ENCODE measurements around the gene TPD52L1. TPM values are rescaled to one million over a fixed set of nuclear protein-coding genes. Genes with fewer than 3 reads are reported as not detected.

TPD52L1 gene
- total and polyA plus RNA-seq, 4 experiments from 2014 or later, result 0.33 to 0.62 (median 0.35) TPM; not detected in 1

DNA sequence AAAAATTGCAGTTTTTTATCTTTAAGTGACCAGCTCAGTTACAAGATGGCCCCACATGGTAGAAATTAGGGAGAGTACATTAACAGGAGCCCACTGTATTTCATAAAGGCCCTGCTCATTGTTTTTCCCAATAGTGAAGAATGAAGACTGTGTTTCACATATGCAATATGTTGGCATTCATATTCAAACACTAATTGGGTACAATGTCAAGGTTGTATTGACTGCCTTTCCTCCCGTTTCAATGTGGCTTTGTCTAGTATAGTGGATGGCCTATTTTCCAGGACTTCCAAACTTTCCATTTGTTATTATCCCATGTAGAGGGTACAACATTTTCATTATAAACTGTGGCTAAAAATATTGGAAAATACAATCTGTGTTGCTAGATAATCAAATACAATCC is 96.9 kb downstream of the TPD52L1 start:
- H3K27ac Mint-ChIP-seq, result no peak overlapping the region
- no peaks in the 10 kb centered on the region for H3K9me3 ChIP-seq (ENCODE audit: control insufficient read depth in 1 of 2, low read length in 2 of 2)
- H3K4me3 Mint-ChIP-seq, result no peak overlapping the region
- no peaks in the 10 kb centered on the region for H3K36me3 Mint-ChIP-seq
- no peaks in the 10 kb centered on the region for H3K36me3 ChIP-seq (ENCODE audit: insufficient read depth, low read length)
- H3K27ac ChIP-seq (ENCODE audit: low read depth, low read length), result no peak overlapping the region
- CTCF ChIA-PET (ENCODE audit: partially characterized antibody), result no interaction called here
- no peak for DNase-seq
- peaks cover 0 to 7% (median 0%) of the 10 kb centered on the region in 8 donors for H3K9me3 Mint-ChIP-seq
- no peaks in the 10 kb centered on the region for H3K4me1 Mint-ChIP-seq
- H3K4me3 ChIP-seq (ENCODE audit: low read length in 2 of 2), result no peak overlapping the region
- peaks cover 2 to 6% of the 10 kb centered on the region in 2 donors for H3K27me3 Mint-ChIP-seq
- POLR2A ChIA-PET (ENCODE audit: partially characterized antibody), result no interaction called here
- intact Hi-C loops (cut with micrococcal nuclease), result no loop called here
- H3K4me1 ChIP-seq (ENCODE audit: insufficient read depth, low read length), result no peaks in the 10 kb centered on the region
- no peaks in the 10 kb centered on the region for H3K27me3 ChIP-seq (ENCODE audit: insufficient read depth, low read length)

DNA sequence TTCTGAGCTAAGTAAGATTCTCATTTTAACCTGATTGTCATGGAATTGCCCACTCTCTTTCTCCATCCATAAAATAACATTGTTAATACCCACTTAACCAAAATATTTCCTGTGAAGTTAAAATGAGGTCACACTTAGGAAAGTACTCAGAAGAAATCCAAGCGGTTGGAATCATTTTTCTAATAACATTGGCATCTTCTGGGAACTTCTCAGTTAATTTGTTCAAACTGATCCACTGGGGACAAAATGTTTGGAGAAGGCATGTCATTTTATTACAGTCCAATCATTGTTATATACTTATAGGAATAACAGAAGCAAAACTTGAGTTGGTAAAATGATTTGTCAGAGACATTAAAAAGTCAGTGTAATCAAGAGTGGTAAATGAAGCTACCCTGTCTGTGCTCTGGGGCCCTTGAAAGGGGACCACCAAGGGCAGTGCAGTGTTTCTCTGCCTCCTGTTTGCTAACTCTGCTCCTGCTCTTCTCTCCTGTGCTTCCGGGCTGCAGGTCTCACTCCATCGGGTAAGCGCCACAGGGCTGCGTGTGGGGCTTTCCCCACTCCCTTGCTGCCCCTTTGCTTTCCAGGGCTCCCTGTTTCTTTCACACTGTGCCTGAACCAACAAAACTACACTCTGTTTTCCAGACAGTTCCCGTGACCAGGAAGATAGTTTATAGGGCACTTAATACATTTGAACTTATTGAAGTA is 98.1 kb downstream of the TPD52L1 start:
- intact Hi-C loops (cut with micrococcal nuclease), result no loop called here
- POLR2A ChIA-PET (ENCODE audit: partially characterized antibody), result no interaction called here

DNA sequence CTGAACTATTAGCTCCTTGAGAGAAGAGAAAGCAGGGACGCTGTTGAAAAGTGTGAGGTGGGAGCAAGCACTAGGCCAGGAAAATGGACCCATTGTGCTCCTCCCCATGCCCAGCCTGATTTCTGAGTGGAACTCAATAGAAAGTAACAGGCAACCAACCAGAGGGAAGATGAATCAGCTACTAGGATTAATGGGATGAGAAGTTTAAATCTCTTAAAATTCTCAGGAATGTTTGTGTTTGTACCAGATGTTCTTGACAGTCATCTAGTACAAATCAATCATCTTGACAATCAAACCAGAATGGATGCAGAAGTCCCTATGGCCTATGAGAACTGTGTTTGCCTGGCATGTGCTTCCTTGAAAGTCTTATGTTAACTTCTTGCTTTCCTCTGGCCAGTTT is 99.3 kb downstream of the TPD52L1 start:
- Mint-ChIP-seq H3K27me3 (peaks cover 0 to 3% of the 10 kb centered on the region in 2 donors), H3K27ac (no peak overlapping the region), H3K9me3 (no peaks in the 10 kb centered on the region), H3K4me1 (no peaks in the 10 kb centered on the region), H3K4me3 (no peak overlapping the region), H3K36me3 (no peaks in the 10 kb centered on the region)
- ChIA-PET POLR2A (ENCODE audit: partially characterized antibody) (no interaction called here), CTCF (ENCODE audit: partially characterized antibody) (no interaction called here)
- intact Hi-C loops (cut with micrococcal nuclease), result no loop called here
- H3K27ac ChIP-seq (ENCODE audit: low read depth, low read length), result no peak overlapping the region
- H3K27me3 ChIP-seq (ENCODE audit: insufficient read depth, low read length), result no peaks in the 10 kb centered on the region
- no peak for DNase-seq
- H3K9me3 ChIP-seq (ENCODE audit: control insufficient read depth in 1 of 2, low read length in 2 of 2), result no peaks in the 10 kb centered on the region
- no peaks in the 10 kb centered on the region for H3K36me3 ChIP-seq (ENCODE audit: insufficient read depth, low read length)
- H3K4me3 ChIP-seq (ENCODE audit: low read length in 2 of 2), result no peak overlapping the region
- H3K4me1 ChIP-seq (ENCODE audit: insufficient read depth, low read length), result no peaks in the 10 kb centered on the region

More for the DNA sequence above, 98.1 kb downstream of the TPD52L1 start:
- H3K36me3 ChIP-seq (ENCODE audit: insufficient read depth, low read length), result no peaks in the 10 kb centered on the region
- no peaks in the 10 kb centered on the region for H3K27me3 ChIP-seq (ENCODE audit: insufficient read depth, low read length)
- CTCF ChIA-PET (ENCODE audit: partially characterized antibody), result interaction anchor here (1.0 kb wide), 1 partner anchor 12 kb away, joined by 4 read pairs; no protein-coding TSS in a partner anchor
- no peaks in the 10 kb centered on the region for H3K9me3 Mint-ChIP-seq
- no peaks in the 10 kb centered on the region for H3K9me3 ChIP-seq (ENCODE audit: control insufficient read depth in 1 of 2, low read length in 2 of 2)
- no peak overlapping the region for H3K27ac ChIP-seq (ENCODE audit: low read depth, low read length)
- no peak overlapping the region for H3K4me3 ChIP-seq (ENCODE audit: low read length in 2 of 2)
- H3K27me3 Mint-ChIP-seq, result peaks cover under 1 to 6% of the 10 kb centered on the region in 2 donors
- no peak for DNase-seq
- H3K36me3 Mint-ChIP-seq, result no peaks in the 10 kb centered on the region
- H3K27ac Mint-ChIP-seq, result peak overlapping the region in 4 of 7 donors; percentile 28 to 81 (median 68)
- H3K4me1 Mint-ChIP-seq, result no peaks in the 10 kb centered on the region
- peak overlapping the region in 6 of 8 donors; percentile 13 to 60 (median 32) for H3K4me3 Mint-ChIP-seq
- H3K4me1 ChIP-seq (ENCODE audit: insufficient read depth, low read length), result no peaks in the 10 kb centered on the region

DNA sequence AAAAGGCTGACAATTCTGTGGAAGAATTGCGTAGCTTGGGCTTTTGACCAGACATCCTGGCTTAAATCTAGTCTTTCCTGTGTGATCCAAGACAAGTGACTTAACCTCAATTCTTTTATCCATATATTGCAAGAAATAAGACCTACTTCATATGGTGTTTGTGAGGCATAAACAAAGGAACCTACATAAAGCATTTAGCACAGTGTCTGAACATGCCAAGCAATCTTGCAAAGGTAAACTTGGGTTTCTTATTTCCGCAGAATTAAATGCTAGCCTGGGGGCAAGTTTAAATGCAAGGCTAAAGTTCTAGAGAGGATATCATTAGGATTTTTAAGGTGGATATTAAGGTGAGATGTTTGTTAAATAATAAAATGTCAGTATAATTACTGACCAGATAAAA is 100.3 kb downstream of the TPD52L1 start:
- ChIA-PET POLR2A (ENCODE audit: partially characterized antibody) (no interaction called here), CTCF (ENCODE audit: partially characterized antibody) (no interaction called here)
- Histone ChIP-seq H3K4me1 (ENCODE audit: insufficient read depth, low read length) (no peaks in the 10 kb centered on the region), H3K4me3 (ENCODE audit: low read length in 2 of 2) (no peak overlapping the region), H3K36me3 (ENCODE audit: insufficient read depth, low read length) (no peaks in the 10 kb centered on the region), H3K27me3 (ENCODE audit: insufficient read depth, low read length) (no peaks in the 10 kb centered on the region), H3K9me3 (ENCODE audit: control insufficient read depth in 1 of 2, low read length in 2 of 2) (no peaks in the 10 kb centered on the region), H3K27ac (ENCODE audit: low read depth, low read length) (no peak overlapping the region)
- H3K9me3 Mint-ChIP-seq, result no peaks in the 10 kb centered on the region
- no peaks in the 10 kb centered on the region for H3K27me3 Mint-ChIP-seq
- H3K27ac Mint-ChIP-seq, result no peak overlapping the region
- H3K4me1 Mint-ChIP-seq, result no peaks in the 10 kb centered on the region
- no peak overlapping the region for H3K4me3 Mint-ChIP-seq
- intact Hi-C loops (cut with micrococcal nuclease), result no loop called here
- no peaks in the 10 kb centered on the region for H3K36me3 Mint-ChIP-seq
- DNase-seq, result no peak

- Mint-ChIP-seq H3K27ac (no peak overlapping the region), H3K27me3 (no peaks in the 10 kb centered on the region), H3K4me1 (no peaks in the 10 kb centered on the region), H3K9me3 (no peaks in the 10 kb centered on the region), H3K4me3 (no peak overlapping the region), H3K36me3 (no peaks in the 10 kb centered on the region)
- CTCF ChIA-PET (ENCODE audit: partially characterized antibody), result no interaction called here
- Histone ChIP-seq H3K27me3 (ENCODE audit: insufficient read depth, low read length) (no peaks in the 10 kb centered on the region), H3K27ac (ENCODE audit: low read depth, low read length) (no peak overlapping the region), H3K9me3 (ENCODE audit: control insufficient read depth in 1 of 2, low read length in 2 of 2) (no peaks in the 10 kb centered on the region), H3K36me3 (ENCODE audit: insufficient read depth, low read length) (no peaks in the 10 kb centered on the region), H3K4me3 (ENCODE audit: low read length in 2 of 2) (no peak overlapping the region), H3K4me1 (ENCODE audit: insufficient read depth, low read length) (no peaks in the 10 kb centered on the region)
- intact Hi-C loops (cut with micrococcal nuclease), result no loop called here
- DNase-seq, result no peak
- POLR2A ChIA-PET (ENCODE audit: partially characterized antibody), result no interaction called here
These were observed 100.7 kb downstream of the TPD52L1 start for GRCh38 chr6:125254321-125254720.

DNA sequence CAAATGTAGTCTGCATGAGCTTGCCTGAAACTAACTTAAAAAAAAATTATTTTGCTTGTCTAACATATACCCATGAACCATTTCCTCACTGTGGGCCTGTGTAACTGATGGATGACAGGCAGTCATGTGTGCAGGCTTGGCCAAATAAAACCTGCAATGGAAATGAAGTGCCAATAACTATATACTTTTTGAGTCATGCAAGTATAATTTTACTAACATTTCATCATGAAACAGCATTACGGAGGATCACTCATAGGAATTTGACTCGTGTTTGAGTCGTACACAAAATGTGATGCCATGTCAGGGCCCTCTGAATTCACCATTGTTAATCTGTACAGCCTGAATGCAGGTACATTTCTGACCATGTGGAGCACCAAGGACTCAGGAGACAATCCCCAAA is 101.6 kb downstream of the TPD52L1 start:
- ChIA-PET CTCF (ENCODE audit: partially characterized antibody) (no interaction called here), POLR2A (ENCODE audit: partially characterized antibody) (no interaction called here)
- no peaks in the 10 kb centered on the region for H3K27me3 Mint-ChIP-seq
- Histone ChIP-seq H3K4me3 (ENCODE audit: low read length in 2 of 2) (no peak overlapping the region), H3K27me3 (ENCODE audit: insufficient read depth, low read length) (no peaks in the 10 kb centered on the region), H3K9me3 (ENCODE audit: control insufficient read depth in 1 of 2, low read length in 2 of 2) (no peaks in the 10 kb centered on the region), H3K4me1 (ENCODE audit: insufficient read depth, low read length) (no peaks in the 10 kb centered on the region), H3K27ac (ENCODE audit: low read depth, low read length) (no peak overlapping the region), H3K36me3 (ENCODE audit: insufficient read depth, low read length) (no peaks in the 10 kb centered on the region)
- DNase-seq, result no peak
- H3K27ac Mint-ChIP-seq, result no peak overlapping the region
- no peaks in the 10 kb centered on the region for H3K4me1 Mint-ChIP-seq
- no peaks in the 10 kb centered on the region for H3K9me3 Mint-ChIP-seq
- intact Hi-C loops (cut with micrococcal nuclease), result no loop called here
- H3K36me3 Mint-ChIP-seq, result no peaks in the 10 kb centered on the region
- H3K4me3 Mint-ChIP-seq, result no peak overlapping the region

DNA sequence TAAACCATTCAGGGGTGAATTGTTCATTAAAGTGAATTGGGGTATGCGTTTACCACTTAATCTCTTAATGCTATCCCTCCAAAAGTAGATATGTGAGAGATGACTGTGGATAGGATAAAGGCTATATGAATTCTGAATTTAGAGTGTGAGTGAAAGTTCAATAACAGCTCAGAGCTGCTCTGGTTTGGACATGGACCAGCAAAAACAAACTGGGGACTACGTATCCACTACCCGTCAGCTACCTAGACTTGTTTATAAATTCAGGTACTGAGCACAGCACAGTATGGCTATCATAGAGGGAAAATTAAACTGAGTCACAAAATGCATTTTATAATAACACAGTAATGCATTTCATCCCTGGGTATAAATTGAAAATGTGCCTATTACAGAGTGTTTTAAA is 103.8 kb downstream of the TPD52L1 start:
- no peaks in the 10 kb centered on the region for H3K9me3 Mint-ChIP-seq
- no peak overlapping the region for H3K27ac ChIP-seq (ENCODE audit: low read depth, low read length)
- intact Hi-C loops (cut with micrococcal nuclease), result no loop called here
- H3K27me3 Mint-ChIP-seq, result no peaks in the 10 kb centered on the region
- no peak overlapping the region for H3K4me3 ChIP-seq (ENCODE audit: low read length in 2 of 2)
- H3K4me1 Mint-ChIP-seq, result no peaks in the 10 kb centered on the region
- H3K9me3 ChIP-seq (ENCODE audit: control insufficient read depth in 1 of 2, low read length in 2 of 2), result no peaks in the 10 kb centered on the region
- no peak overlapping the region for H3K4me3 Mint-ChIP-seq
- DNase-seq, result no peak
- H3K36me3 ChIP-seq (ENCODE audit: insufficient read depth, low read length), result no peaks in the 10 kb centered on the region
- H3K36me3 Mint-ChIP-seq, result no peaks in the 10 kb centered on the region
- ChIA-PET POLR2A (ENCODE audit: partially characterized antibody) (no interaction called here), CTCF (ENCODE audit: partially characterized antibody) (no interaction called here)
- no peaks in the 10 kb centered on the region for H3K4me1 ChIP-seq (ENCODE audit: insufficient read depth, low read length)
- H3K27ac Mint-ChIP-seq, result no peak overlapping the region
- no peaks in the 10 kb centered on the region for H3K27me3 ChIP-seq (ENCODE audit: insufficient read depth, low read length)

Data from CD4-positive, alpha-beta memory T cell (primary cell).